HG02938 (cell line): ENCODE measurements around the gene TNS1.

Experiments used
- ATAC-seq: cut with Tn5 transposase; IDR thresholded peaks from one replicate; pipeline ENCODE4 v1.9.1; 2021; ENCODE audit warnings: mild to moderate bottlenecking, moderate library complexity; ENCODE audit not compliant: unreplicated experiment

TNS1 gene

DNA sequence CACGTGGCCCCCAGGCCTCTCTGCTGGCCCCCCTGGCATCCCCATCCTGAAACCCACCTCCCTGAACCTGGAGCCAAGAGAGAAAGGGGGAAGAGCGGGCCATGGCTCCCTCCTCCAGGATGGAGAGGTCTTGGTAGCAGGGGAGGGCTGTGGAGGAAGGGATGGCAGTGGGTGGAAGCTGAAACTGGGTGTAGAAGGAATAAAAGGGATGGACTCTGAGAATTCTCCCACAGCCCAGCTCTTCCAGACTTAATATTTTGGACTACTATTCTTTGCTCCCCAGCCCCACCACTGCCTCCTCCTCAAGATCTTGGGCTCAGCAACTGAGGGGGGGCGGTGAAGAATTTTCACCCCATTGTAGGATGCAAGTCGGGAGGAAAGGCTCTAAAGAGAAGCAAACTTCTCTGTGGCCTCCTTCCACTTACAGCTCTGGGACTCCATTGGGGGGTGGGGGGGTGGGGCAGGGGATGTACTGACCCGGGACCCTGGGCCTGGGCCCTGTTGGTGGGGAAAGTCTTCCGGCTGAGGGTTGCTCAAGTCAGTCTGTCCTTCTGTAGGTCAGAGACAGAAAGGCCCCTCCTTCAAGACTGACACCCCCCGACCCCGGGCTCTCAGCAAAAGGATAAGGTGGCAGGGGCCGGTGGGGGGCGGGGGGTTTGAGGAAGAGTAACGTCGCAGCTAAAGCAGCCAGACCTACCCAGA, 501 bp downstream of the TNS1 start:
- no peak for ATAC-seq

DNA sequence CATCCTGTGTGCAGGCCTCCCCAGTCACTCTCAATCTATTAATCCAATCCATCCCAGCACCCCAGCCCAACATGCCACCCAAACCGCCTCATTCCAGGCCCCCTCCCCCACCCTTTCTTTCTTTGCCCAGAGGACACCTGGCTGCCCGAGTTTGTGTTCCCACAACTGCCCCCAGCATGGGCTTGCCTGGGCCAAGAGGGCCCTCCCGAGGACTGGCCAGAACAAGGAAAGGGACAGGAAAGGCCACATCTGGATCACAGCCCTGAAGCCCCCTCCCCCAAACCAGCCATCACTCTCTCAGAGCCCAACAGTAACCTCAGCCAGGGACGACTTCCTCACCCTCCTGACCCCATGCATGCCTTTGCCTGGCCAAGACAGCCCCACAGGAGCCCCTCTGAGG, 1.2 kb downstream of the TNS1 start:
- no peak for ATAC-seq

DNA sequence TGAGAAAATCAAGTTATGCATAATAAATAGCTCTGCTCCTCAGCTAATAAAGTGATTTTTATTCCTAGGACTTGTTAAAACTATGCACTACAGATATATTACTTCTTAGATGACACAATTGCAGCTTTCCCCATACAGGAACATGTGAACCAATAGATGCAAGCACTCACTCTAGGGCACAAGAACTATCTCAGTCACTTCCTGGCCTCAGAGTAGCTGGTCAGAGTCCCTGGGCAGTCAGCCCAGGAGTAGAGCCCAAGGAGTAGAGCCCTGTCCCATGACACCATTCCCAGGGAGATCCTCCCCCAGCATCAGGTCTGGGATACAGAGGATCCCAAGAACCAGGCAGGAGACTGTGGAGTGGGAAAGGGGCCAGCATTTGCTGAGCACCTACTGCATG, 2.7 kb downstream of the TNS1 start:
- ATAC-seq: no peak

DNA sequence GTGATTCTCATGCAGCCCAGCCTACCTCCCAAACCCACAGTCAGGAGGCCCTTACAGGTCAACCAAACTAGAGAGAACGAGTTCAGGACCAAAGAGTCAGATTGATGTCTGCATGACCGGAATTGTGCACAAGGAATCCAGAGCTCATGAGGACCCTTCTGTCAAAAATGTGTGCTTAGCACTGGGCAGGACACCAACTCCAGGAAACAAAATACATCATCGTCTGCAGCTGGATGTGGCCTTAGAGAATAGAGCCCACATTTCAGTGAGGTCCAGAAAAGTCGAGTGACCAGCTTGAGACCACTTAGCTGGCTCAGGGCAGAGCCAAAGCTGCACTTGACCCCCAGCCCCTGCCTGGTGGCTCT, 3.2 kb downstream of the TNS1 start:
- ATAC-seq: no peak

DNA sequence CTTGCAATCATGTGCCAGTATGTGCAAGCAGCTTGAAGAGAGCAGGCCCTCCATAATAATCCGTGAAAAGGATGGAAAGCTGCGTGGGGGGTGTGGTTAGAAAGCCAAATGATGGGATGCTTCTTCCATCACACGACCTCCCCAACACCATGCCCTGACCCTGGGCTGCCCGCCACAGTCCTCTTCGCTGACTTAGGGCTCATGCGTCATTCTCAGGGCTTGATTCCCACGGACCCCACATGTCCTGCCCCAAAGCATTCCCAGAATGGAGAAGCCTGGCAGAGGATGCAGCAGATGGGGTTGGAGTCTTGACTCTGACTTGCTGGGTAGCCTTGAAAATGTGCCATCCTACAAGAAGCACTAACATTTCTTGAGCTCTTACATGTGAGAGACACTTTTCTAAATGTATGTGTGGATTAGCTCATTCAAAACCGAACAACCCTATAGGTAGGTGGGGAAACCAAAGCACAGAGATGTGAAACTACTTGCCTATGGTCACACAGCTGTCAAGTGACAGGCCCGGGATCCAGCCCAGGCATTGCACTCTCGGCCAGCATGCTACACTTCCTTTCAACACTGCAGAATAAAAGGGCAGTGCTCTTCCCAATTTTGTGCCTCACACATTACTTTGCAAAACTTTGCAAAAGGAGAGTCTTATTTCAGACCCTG, 3.7 kb downstream of the TNS1 start:
- no peak for ATAC-seq

DNA sequence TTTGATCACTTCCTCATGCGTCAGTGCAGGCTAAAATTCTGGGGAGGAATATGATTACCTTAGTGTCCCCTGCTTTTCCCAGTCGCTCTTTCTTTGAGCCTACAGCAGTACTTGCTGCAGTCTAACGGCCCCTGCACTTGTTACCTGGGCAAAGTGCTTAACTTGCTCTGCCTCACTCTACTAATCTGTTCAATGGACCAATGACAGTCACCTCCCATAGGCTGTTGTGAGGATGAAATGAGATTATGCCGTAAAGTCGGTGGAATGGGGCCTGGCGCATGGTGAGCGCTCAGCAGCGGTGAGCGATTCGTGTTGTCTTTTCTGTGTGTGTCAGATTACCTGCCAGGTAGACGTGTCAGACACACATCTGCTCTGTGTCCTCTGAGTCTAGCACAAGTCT, 5.3 kb downstream of the TNS1 start:
- ATAC-seq: no peak

DNA sequence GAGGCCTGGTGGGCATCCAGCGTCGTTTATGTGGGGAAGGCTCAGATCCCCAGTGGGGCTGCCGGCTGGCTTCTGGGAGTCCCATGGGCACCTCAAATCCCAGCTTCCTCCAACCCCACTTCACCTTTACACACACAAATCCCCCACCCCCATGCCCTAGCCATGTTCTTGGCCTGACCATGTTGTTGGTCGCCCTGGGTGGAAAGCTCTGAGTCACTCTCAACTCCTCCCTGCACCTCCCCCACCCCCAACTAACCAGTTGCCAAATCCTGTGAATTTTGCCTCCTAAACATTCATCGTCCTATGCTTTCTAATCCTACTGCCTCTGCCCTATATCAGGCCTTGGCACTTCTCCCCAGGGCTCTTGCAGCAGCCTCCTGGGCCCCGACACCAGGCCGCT, 6.4 kb downstream of the TNS1 start:
- ATAC-seq: no peak

DNA sequence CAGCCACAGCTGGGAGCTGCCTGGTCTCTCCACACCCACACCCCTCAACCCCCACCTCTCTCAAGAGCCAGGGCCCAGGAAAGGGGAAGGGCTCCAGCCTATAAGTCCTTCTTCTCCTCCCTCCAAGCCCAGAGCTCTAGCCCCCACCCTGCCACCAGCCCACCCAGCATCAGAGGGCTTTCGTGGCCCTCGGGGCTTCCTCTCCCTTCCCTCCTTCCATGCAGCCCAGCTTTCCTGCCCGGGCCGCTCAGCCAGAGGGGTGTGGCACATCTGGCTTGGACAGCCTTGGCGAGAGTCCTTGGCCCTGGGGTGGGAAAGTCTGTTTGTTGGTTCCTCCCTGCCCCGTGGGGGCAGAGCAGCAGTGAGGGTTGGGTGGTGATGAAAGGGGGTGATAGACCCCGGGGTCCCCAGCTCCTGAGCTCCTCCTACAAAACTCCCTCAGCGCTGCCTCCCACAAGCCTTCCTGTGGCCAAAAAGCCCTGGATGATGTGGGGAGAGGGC, 7.0 kb downstream of the TNS1 start:
- ATAC-seq: no peak

DNA sequence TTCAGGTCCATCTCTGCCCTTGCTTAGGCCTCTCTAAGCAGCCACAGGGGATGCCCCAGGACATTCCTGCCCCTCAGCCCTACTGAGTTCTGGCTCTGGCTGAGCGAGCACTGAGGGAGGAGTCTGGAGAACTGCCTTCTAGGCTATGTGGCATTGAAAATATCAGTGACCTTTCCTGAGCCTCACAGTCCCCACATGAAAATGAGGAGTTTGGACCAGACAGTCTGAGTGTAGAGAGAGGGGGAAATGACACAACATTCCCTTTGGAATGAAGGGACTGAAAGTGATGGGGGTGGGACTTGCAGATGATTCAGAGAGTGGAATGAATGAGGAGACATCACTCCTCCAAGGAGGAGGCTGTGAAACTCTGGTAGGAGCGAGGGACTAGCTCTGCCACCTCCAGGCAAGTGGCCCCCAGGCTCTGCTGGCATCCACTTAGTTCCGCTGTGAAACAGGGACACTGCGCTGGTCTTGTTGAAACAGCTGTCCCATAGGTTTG, 8.0 kb downstream of the TNS1 start:
- no peak for ATAC-seq

DNA sequence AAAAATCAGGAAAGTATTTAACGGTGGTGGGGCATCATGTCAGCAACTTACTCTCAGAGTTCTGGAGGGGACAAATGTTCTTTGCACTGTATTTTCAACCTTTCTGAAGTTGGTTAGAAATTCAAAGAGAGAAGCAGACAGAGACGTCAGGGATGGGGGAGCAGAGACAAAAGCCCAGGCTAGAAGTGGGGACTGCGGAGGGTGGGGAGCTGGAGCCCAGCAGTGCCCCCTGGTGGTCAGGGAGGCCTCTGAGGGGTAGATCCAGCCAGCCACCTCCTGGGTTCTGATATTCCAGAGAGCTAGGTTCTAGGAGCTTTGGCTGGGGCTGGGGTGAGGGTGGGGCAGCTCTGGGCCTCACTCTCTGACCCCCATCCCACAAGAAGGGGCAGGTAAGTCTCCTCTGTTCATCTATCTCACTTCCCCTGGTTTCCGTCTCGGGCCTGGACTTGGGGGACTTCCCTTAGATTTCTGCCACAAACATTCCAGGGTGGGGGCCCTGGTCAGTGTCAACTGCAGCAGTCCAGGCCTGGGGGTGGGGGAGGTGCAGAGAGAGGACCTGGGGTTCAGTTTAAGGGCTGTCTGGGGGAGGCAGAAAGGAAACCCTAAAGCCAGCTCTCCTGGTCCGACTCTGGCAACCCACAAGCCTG, 8.9 kb downstream of the TNS1 start:
- ATAC-seq: no peak

DNA sequence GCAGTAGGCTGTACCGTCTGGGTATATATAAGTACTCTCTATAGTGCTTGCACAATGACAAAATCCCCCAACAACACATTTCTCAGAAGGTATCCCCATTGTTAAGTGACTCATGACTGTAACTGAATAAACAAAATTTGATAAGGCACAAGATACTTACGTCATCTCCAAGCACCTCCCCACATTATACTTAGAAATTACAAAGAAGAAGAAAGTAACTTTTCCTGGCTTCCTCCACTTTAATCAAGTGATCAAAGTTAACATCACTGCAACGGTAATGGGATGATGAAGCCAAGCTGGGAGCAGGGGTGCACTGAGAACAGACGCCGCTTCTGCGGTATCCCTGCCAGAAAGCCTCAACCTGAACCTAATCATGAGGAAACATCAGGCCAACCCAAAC, 9.7 kb downstream of the TNS1 start:
- ATAC-seq: no peak

DNA sequence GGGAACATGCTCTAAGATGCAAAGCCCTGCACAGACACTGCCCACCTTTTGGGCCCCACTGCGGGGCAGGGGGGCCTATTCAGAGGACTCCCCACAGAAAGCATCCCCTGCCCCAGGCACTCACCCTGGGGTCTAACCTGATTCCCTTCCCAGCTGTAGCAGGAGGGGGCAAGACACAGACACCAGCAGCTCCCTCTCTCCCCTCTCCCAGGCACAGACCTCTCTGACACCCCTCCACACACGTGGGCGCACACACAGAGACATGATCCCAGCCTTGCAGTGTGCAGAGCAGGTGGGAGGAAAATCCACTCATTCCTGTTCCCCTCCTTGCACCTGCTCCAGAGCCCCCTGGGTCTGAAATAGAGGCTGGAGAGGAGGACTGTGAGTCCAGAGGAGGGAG, 10.7 kb downstream of the TNS1 start:
- no peak for ATAC-seq

DNA sequence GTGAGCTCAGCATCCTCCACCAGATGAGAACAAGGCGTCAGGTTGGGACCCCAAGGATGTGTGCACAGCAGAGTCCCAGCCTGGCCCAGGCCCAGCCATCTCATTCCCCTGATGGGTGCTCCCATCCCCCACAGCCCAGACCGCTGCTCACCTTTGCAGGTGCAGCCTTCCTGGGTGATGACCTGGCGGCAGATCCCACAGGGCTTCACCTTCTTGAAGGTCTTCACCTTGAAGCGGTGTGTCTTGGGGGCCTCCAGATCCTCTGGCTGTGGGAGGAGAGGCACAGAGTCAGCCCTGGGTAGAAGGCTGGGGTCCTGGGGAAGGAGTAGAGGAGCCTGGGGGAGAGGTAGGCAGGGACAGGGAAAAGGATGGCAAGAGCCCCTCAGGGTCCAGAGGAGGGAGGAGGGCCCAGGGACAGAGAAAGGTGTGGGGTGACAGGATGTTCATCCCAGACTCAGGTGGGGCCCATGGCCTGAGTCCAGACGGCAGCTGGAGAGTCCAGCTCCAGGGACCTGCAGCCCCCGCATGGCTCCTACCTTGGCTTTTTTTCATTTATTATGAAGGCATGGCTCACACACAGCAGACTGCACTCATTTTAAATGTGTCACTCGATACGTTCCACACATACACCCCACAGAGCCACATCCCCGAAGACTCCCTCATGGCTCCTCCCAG, 11.9 kb downstream of the TNS1 start:
- ATAC-seq: no peak

DNA sequence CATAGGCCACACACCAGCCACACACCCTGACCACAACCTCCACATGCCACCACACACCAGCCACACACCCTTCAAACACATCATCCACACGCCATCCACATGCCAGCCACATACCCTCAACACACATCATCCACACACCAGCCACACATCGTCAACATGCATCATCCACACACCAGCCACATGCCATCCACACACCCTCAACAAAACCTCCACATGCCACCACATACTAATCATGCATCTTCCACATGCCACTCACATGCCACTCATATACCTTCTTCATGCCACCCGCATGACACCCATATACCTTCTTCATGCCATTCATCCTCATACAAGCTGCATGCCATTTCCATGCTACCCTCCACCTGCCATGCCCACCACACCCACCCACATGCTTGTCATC, 12.4 kb downstream of the TNS1 start:
- no peak for ATAC-seq

DNA sequence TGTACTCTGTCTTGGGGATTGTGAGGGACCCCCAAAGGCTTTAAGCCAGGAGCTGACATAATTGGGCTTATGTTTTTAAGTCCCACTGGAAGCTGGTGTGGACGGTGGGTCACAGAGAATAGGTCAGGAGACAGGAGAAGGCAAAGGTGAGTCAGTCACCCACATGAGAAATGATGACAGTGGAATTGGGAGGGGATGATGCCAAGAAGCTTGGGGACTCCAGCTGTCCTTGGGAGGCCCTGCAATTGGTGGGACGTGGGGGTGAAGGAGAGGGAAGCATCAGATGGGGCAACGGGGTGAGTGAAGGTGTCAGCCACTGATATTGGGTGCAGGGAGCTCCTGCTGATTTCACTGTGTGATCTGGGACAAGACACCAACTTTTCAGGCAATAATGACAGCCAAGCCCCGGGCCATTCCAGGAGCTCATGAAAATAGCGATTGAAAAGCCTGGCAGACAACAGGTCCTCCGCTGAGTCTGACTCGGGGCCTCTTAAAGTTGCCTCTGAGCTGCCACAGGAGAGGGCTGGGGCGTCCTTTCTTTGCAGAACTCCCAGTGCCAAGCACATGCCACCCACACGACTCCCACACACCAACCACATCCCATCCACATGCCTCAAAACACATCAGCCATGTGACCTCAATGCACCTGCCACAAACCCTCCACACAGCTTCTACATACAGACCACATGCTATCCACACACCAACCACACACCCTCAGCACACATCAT, 13.4 kb downstream of the TNS1 start:
- no peak for ATAC-seq

DNA sequence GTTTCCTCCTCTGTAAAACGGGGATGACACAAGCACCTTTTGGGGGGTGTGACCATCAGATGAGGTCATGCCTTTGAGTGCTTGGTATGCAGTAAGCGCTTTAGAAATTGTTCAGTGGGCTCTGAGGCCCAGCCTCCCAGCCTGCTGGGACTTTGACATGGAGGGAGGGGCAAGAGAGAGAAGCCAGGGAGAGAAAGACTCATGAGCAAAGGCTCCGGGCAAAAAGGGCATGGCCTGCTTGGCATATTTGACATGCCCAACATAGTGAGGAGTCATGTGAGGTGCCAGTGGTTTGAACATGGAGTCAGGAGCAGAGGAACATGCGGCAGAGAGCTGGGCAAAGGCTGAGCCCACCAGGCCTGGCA, 14.0 kb downstream of the TNS1 start:
- no peak for ATAC-seq

DNA sequence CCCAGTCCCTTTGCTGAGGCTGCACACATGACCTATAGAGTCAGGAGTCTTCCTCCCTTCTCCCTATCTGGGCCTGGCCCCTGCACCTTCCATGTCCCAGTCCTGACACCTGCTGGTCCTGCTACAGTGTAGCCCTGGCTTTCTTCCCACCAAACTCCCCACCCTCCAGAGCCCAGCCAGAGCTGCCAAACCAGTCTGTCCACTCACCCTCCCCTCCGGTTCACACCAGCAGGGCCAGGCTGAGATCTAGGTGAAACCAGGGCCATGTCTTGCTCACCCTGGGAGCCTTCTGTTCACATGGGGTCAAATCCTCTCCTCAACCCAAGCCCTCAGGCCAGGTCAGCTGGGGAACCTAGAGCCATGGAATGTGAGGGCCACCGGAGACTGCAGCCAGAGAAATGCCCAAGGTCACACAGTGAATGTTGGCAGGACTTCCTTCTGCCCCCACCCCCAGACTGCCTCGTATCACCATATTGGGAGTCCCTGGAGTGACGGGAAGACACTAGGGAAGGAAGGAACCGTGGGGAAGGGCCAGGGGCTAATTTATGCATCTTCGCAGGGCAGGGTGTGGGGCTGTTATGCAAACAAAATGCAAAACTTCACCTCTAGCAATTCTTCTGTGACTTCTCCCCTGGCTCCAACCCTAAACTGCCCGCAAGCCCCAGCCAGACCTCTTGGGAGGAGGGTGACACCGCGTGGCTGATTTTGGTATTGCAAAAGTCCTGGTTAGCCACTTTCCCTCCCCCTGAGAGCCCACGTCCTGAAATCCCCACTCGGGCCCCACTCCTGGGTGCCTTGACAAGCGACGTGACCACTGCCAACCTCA, 14.6 kb downstream of the TNS1 start:
- no peak for ATAC-seq

DNA sequence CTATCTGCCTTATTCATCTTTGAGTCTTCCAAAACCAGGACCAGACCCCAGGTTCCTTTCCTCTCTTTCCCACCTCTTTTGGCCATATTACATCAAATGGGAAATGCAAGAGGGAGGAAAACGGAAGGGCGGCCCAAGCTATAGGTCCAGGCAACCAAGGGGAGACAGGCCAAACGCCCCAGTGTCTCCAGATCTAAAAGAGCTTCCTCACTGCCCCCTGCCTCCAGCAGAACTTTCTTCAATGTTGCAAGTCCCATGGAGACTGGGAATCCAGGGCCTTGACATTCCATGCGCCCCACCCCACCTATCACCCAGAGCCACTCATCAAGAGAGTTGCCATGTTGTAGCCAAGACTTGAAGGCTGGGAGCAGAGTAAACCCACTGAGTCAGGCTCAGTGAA, 15.4 kb downstream of the TNS1 start:
- no peak for ATAC-seq

DNA sequence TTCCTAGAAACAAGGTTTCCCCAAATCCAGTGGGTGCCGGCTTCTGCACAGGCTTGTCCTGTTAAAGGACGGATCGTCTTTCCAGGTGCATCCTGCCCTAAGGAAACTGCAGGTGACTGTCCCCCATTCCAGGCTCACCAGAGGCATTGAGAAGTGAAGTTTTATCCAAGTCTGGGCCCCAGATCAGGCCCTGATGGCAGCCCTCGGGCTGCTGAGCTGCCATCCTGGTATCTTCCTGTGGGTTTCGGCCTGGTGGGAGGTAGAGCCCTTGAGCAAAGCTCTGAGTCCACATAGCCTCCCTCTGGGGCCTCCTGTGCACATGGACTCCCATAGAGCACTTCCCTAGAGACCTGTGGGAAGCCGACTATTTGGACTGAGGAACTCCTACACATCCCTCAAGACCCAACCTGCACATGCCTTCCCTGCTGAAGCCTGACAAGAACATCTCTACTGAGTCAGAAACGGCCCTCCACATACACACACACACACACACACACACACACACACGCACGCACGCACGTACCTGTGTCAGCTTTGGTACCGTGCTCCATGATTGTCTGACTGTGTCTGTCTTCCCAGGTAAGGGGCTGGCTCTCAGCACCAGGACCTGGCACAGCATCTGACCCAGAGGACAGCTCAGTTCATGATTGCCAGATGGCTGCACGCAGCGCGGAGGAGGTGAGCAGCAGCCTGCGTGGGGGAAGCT, 16.4 kb downstream of the TNS1 start:
- no peak for ATAC-seq
